ENCODE results near the gene NEMF.
A peak's percentile ranks its signal among the peaks of the same experiment; 100 is the strongest.
"Not testable (repeated sequence)": the region's sequence is repeated elsewhere in the genome, so short reads cannot be mapped to it uniquely, and the experiment has no call there.

NEMF gene

DNA sequence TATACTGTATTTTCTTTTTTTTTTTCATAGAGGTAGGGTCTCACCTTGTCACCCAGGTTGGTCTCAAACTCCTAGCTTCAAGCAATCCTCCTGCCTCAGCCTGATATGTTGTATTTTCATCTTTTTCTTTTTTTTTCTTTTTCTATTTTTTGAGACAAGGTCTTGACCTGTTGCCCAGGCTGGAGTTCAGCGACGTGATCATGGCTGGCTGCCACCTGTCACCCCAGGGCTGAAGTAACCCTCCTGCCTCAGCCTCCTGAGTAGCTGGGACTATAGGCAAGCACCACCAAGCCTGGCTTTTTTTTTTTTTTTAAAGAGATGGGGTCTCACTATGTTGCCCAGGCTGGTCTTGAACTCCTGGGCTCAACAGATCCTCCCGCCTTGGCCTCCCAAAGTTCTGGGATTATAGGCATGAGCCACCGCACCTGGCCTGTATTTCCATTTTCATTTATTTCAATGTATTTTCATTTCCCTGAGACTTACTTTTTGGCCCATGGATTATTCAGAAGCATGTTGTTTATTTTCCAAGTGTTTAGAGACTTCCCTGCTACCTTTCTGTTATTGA, 24.1 kb upstream of the NEMF start:
- no peak overlapping the region for H3K27ac ChIP-seq
- DNase-seq (ENCODE audit: low spot score): no peak
- CTCF ChIA-PET: interaction anchor here (0.6 kb wide), 1 partner anchor 63 kb away, joined by 9 read pairs; no protein-coding TSS in a partner anchor
- TF ChIP-seq, protein P1, sequence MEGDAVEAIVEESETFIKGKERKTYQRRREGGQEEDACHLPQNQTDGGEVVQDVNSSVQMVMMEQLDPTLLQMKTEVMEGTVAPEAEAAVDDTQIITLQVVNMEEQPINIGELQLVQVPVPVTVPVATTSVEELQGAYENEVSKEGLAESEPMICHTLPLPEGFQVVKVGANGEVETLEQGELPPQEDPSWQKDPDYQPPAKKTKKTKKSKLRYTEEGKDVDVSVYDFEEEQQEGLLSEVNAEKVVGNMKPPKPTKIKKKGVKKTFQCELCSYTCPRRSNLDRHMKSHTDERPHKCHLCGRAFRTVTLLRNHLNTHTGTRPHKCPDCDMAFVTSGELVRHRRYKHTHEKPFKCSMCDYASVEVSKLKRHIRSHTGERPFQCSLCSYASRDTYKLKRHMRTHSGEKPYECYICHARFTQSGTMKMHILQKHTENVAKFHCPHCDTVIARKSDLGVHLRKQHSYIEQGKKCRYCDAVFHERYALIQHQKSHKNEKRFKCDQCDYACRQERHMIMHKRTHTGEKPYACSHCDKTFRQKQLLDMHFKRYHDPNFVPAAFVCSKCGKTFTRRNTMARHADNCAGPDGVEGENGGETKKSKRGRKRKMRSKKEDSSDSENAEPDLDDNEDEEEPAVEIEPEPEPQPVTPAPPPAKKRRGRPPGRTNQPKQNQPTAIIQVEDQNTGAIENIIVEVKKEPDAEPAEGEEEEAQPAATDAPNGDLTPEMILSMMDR (conservative IDR thresholded peaks at IDR 0.05; ENCODE audit: low read depth): no peak
- POLR2A ChIA-PET (ENCODE audit: low non-redundant PET): interaction anchor here (0.6 kb wide), 1 partner anchor 8 kb away, joined by 3 read pairs; no protein-coding TSS in a partner anchor

DNA sequence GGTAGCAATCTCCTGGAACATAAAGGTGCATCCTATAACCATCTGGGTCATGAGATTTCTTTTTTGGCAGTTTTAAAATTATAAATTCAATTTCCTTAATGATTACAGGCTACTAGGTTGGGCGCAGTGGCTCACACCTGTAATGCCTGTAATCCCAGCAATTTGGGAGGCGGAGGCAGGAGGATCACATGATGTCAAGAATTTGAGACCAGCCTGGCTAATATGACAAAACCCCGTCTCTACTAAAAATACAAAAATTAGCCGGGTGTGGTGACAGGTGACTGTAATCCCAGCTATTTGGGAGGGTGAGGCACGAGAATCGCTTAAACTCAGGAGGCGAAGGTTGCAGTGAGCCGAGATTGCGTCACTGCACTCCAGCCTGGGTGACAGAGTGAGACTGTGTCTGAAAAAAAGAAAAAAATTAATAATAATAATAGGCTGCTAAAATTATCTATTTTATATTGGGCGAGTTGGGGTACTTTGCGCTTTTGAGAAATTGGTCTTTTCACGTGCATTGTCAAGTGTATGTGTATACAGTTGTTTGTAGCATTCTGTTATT, 23.1 kb upstream of the NEMF start:
- DNase-seq (ENCODE audit: low spot score): no peak
- ChIA-PET POLR2A (ENCODE audit: low non-redundant PET) (no interaction called here), CTCF (no interaction called here)
- TF ChIP-seq, protein P1 (conservative IDR thresholded peaks at IDR 0.05; ENCODE audit: low read depth): no peak
- no peak overlapping the region for H3K27ac ChIP-seq

DNA sequence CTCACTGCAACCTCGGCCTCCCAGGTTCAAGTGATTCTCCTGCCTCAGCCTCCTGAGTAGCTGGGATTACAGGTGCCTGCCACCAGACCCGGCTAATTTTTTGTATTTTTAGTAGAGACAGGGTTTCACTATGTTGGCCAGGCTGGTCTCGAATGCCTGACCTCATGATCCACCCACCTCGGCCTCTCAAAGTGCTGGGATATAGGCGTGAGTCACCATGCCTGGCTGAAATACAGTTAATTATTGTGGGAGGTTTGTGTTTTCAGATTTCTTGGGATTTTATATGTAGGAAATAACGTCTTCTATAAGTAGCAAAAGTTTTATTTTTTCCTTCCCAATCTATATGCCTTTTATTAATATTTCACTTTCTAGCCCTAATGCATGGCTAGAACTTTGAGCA, 21.0 kb upstream of the NEMF start:
- H3K27ac ChIP-seq; DNase-seq (ENCODE audit: low spot score); POLR2A ChIA-PET (ENCODE audit: low non-redundant PET): not testable (repeated sequence)
- CTCF ChIA-PET: interaction anchor here (0.8 to 1.5 kb wide), 2 partner anchors 8 to 11 kb away, joined by 4 to 5 read pairs; no protein-coding TSS in a partner anchor

DNA sequence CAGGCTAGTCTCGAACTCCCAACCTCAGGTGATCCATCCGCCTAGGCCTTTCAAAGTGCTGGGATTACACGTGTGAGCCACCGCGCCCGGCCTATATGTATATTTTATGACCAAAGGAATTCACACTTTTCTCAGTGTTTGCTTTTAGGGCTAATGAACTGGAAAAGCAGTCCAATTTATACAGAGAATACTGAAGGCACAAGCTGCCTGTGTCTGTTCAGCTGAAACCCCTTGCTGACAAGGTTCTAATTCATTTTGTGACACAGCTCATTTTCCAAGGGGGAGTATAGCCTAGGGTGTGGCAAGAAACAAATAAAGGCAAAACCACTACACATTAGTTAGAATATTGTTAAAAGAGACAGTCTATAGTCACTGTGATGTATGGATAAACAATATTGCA, 18.3 kb upstream of the NEMF start:
- no peak overlapping the region for H3K27ac ChIP-seq
- no peak for DNase-seq (ENCODE audit: low spot score)
- ChIA-PET POLR2A (ENCODE audit: low non-redundant PET) (no interaction called here), CTCF (no interaction called here)
- TF ChIP-seq, protein P1 (conservative IDR thresholded peaks at IDR 0.05; ENCODE audit: low read depth): no peak

DNA sequence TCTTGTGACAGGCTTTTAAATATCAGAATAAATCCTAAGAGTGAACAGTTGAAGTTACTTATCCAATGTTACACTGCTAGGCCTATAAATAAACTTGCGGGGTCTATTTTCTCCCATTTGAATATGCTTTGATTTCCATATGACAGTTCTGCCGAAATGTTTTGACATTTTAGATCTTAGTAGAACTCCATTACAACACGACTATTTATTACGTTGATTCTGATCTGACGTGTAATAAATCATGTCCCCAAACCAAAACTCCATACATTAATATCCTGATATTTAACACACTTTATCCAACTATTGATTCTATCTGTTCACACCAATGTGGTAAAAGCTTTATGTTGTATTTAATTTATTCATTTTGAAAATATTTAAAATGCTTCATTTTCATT, 16.1 kb upstream of the NEMF start:
- H3K27ac ChIP-seq: peak overlapping the region; percentile 92
- no peak for DNase-seq (ENCODE audit: low spot score)
- ChIA-PET CTCF (interaction anchor here (0.6 kb wide), 2 partner anchors 104 to 229 kb away, joined by 3 to 4 read pairs; no protein-coding TSS in a partner anchor), POLR2A (ENCODE audit: low non-redundant PET) (interaction anchor here (0.6 to 1.0 kb wide), 2 partner anchors 8 to 132 kb away, joined by 3 read pairs; no protein-coding TSS in a partner anchor)
- TF ChIP-seq, protein P1 (conservative IDR thresholded peaks at IDR 0.05; ENCODE audit: low read depth): no peak

DNA sequence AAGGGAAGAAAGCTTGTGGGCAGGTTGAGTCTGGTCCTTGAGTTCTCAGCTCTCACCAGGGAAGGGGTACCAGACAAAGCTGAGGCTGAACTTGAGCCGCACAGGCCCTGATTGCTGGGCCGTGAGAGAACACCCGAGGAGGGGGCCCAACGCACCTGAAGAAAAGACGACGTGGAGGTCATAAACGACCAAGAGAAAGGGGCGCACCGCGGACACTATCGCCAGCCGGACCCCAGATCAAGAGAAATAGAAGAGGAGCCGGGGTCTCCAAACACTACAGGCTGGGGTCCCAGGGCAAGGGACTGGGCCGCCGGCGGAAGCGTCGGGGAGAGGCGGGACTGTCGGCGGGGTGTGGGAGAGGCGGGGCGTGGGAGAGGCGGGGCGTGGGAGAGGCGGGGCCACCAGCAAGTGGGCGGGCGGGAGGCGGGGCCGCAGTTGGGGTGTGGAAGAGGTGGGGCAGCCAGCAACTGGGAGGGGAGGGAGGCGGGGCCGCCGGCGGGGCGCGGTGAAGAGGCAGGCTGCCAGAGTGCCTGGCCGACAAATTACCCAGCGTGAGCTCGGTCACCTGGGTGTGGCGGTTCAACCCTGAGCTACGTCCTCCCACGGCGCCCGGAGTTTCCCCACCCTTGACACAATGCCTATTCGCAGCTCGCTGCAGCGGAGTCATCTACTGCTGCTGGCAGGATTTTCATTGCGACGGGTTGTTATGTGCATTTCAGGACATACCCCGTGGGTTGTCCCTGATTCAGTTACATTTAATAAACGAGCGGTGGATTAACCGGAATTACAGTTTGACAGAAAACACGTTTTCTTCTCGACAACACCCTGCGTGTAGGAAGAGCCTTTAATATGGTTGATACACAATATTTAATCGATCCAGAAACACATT, 15.5 kb upstream of the NEMF start:
- POLR2A ChIA-PET (ENCODE audit: low non-redundant PET): interaction anchor here (0.6 to 1.3 kb wide), 5 partner anchors 9 to 135 kb away, joined by 3 to 9 read pairs (median 3); partner anchors contain the start of gene ARF6
- peak overlapping the region; percentile 92 for H3K27ac ChIP-seq
- TF ChIP-seq, protein P1 (conservative IDR thresholded peaks at IDR 0.05; ENCODE audit: low read depth): no peak
- peak; percentile 95 for DNase-seq (ENCODE audit: low spot score)
- CTCF ChIA-PET: interaction anchor here (0.6 kb wide), 5 partner anchors 14 to 236 kb away, joined by 3 to 4 read pairs (median 3); no protein-coding TSS in a partner anchor

All from RWPE1 (cell line).